IMR-90 (cell line): ENCODE data around the gene ANKRD45.

Experiments
- BHLHE40 ChIP-seq: fragments of 150-350 bp; IDR thresholded peaks from 2 replicates; pipeline ENCODE4 v1.6.1; 2016; ENCODE audit warnings: mild to moderate bottlenecking, low read depth, low read length
- CEBPB ChIP-seq: IDR thresholded peaks from 2 replicates; pipeline ENCODE4 v1.6.1; 2012; ENCODE audit warnings: low read depth, low read length, improper control_type of control experiment
- MAFK ChIP-seq: IDR thresholded peaks from 2 replicates; pipeline ENCODE4 v1.6.1; 2012; ENCODE audit warnings: low read depth, low read length, improper control_type of control experiment
- MXI1 ChIP-seq: IDR thresholded peaks from 2 replicates; pipeline ENCODE4 v1.6.1; 2012; ENCODE audit warnings: low read depth, mild to moderate bottlenecking, low read length, moderate library complexity, borderline replicate concordance
- POLR2A ChIP-seq: IDR thresholded peaks from 2 replicates; pipeline ENCODE4 v1.6.1; 2012; ENCODE audit warnings: mild to moderate bottlenecking, low read depth, low read length
- RAD21 ChIP-seq: IDR thresholded peaks from 2 replicates; pipeline ENCODE4 v1.6.1; 2012; ENCODE audit warnings: low read length, improper control_type of control experiment
- RCOR1 ChIP-seq: IDR thresholded peaks from 2 replicates; pipeline ENCODE4 v1.6.1; 2012; ENCODE audit warnings: mild to moderate bottlenecking, low read length, improper control_type of control experiment; ENCODE audit not compliant: insufficient replicate concordance
- SMC3 ChIP-seq: fragments of 150-350 bp; IDR thresholded peaks from 2 replicates; pipeline ENCODE4 v1.6.1; 2016; ENCODE audit warnings: low read depth, mild to moderate bottlenecking, antibody characterized with exemption, low read length, moderate library complexity
- TF ChIP-seq, protein P1 (sequence below): conservative IDR thresholded peaks from 2 replicates; pipeline ENCODE4 v1.5.1; 2012; ENCODE audit warnings: mild to moderate bottlenecking, low read depth, low read length, improper control_type of control experiment
- TF ChIP-seq, protein P2 (sequence below): fragments of 150-350 bp; IDR thresholded peaks from 2 replicates; pipeline ENCODE4 v1.6.1; 2017; ENCODE audit warnings: mild to moderate bottlenecking, antibody characterized with exemption, low read length, low read depth

DNA sequence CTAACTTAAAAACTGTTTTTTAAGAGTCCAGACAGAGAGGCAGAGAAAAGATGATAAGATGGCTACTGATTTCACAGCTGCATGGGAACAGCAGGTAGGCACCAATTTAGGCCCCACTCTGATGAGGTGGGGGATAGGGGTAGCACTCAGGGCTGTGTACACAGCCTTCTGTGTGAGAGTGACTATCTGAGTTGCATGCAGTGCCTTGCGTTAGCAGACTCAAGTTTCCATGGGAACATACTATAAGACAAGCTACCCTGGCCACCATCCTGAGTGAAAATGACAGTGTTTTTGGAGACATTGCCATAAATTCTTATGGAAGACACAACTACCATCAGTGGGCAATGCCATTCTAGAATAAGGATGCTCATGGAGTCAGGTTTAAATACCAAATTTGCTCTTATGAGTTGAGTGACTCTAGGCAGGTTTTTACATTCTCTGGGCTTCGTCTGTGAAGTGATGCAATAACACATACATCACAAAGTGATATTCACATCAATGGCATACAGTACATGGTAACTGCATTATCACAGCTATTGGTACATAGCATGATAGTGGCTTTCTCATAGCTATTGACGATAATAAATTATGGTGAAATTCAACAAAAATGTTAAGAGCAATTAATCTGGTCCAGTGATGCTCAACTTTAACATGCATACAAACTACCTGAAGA is 97.3 kb downstream of the ANKRD45 start:
- TF ChIP-seq, protein P1, sequence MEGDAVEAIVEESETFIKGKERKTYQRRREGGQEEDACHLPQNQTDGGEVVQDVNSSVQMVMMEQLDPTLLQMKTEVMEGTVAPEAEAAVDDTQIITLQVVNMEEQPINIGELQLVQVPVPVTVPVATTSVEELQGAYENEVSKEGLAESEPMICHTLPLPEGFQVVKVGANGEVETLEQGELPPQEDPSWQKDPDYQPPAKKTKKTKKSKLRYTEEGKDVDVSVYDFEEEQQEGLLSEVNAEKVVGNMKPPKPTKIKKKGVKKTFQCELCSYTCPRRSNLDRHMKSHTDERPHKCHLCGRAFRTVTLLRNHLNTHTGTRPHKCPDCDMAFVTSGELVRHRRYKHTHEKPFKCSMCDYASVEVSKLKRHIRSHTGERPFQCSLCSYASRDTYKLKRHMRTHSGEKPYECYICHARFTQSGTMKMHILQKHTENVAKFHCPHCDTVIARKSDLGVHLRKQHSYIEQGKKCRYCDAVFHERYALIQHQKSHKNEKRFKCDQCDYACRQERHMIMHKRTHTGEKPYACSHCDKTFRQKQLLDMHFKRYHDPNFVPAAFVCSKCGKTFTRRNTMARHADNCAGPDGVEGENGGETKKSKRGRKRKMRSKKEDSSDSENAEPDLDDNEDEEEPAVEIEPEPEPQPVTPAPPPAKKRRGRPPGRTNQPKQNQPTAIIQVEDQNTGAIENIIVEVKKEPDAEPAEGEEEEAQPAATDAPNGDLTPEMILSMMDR: no peak
- no peak for TF ChIP-seq MAFK
- TF ChIP-seq POLR2A: no peak
- no peak for TF ChIP-seq RCOR1
- TF ChIP-seq BHLHE40: no peak
- TF ChIP-seq, protein P2, sequence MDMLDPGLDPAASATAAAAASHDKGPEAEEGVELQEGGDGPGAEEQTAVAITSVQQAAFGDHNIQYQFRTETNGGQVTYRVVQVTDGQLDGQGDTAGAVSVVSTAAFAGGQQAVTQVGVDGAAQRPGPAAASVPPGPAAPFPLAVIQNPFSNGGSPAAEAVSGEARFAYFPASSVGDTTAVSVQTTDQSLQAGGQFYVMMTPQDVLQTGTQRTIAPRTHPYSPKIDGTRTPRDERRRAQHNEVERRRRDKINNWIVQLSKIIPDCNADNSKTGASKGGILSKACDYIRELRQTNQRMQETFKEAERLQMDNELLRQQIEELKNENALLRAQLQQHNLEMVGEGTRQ: no peak
- no peak for TF ChIP-seq MXI1
- peak; percentile 54 for TF ChIP-seq CEBPB
- no peak for TF ChIP-seq RAD21
- TF ChIP-seq SMC3: no peak
